ENCODE data around the gene ZC3H18.

The ZC3H18 gene

GRCh38 chr16:88627531-88628411, 57.6 kb downstream of the ZC3H18 start:
- DNase-seq = no peak

- peak; percentile 98 for DNase-seq
These were observed 58.3 kb downstream of the ZC3H18 start for GRCh38 chr16:88628512-88628974.

- no peak for DNase-seq
These were observed 59.6 kb downstream of the ZC3H18 start for GRCh38 chr16:88629835-88630234.

- DNase-seq = no peak
These were observed 60.2 kb downstream of the ZC3H18 start for GRCh38 chr16:88630433-88630832.

- no peak for DNase-seq
These were observed 60.7 kb downstream of the ZC3H18 start for GRCh38 chr16:88630941-88631340.

GRCh38 chr16:88631384-88631783, 61.2 kb downstream of the ZC3H18 start:
- DNase-seq = no peak

- no peak for DNase-seq
These were observed 61.9 kb downstream of the ZC3H18 start for GRCh38 chr16:88631920-88632586.

GRCh38 chr16:88632587-88632930, 62.4 kb downstream of the ZC3H18 start:
- no peak for DNase-seq

- peak; percentile 99 for DNase-seq
These were observed 63.5 kb downstream of the ZC3H18 start for GRCh38 chr16:88633684-88634140.

- DNase-seq = no peak
These were observed 64.2 kb downstream of the ZC3H18 start for GRCh38 chr16:88634141-88634993.

GRCh38 chr16:88634994-88635670, 64.9 kb downstream of the ZC3H18 start:
- peak; percentile 81 for DNase-seq

GRCh38 chr16:88635671-88636319, 65.6 kb downstream of the ZC3H18 start:
- no peak for DNase-seq

GRCh38 chr16:88636488-88637265, 66.5 kb downstream of the ZC3H18 start:
- peak; percentile 78 for DNase-seq

GRCh38 chr16:88638323-88639230, 68.4 kb downstream of the ZC3H18 start, which contains the start of gene IL17C:
Gene IL17C, plus strand, starts transcription at chr16:88638572. Its CDS starts 70 bp downstream, at chr16:88638642.
- DNase-seq = no peak

GRCh38 chr16:88639231-88640038, 69.2 kb downstream of the ZC3H18 start:
- DNase-seq = no peak

- DNase-seq = no peak
These were observed 69.9 kb downstream of the ZC3H18 start for GRCh38 chr16:88640039-88640495.

- no peak for DNase-seq
These were observed 70.5 kb downstream of the ZC3H18 start for GRCh38 chr16:88640498-88641247.
